Mesangial cell (primary cell): ENCODE data around the gene NEUROG1. TPM values are rescaled to one million over a fixed set of nuclear protein-coding genes. Genes with fewer than 3 reads are reported as not detected.

Experiments used
- total RNA-seq: library from RNA; depleted of rRNA; stranded (reverse); fragments of >200 nt; gene quantifications from 2 replicates; pipeline ENCODE4 v1.2.3, GENCODE V29; 2015

Gene NEUROG1
- total RNA-seq = not detected in 2 replicates

GRCh38 chr5:135535820-135536801, at the start of gene NEUROG1:
TSS of gene NEUROG1 (minus strand) at chr5:135535964. CDS start at chr5:135535690, 274 bp downstream.

GRCh38 chr5:135578685-135579341, 43.0 kb upstream of the NEUROG1 start, which contains the start of gene CXCL14:
TSS of gene CXCL14 (minus strand) at chr5:135578991. CDS start at chr5:135578778, 213 bp downstream.

Other genes with a start within 250 kb of the NEUROG1 start
- 146 and 235 TPM in 2 replicates for gene MACROH2A1, start 136.7 kb downstream of the NEUROG1 start, total RNA-seq
- not detected in 2 replicates for gene DCANP1, start 88.6 kb downstream of the NEUROG1 start, total RNA-seq
- gene TIFAB, start 83.6 kb downstream of the NEUROG1 start, total RNA-seq = not detected in 2 replicates
- 3.3 TPM in 1 of 2 replicates, not detected in the other for gene CXCL14, start 43.0 kb upstream of the NEUROG1 start, total RNA-seq